Nephron progenitor cell (in vitro differentiated cells): ENCODE results near the gene RSPH1.

ENCODE experiments used
- DNase-seq: peaks from one replicate; pipeline ENCODE4 v3.0.0; 2021
- H3K27ac Mint-ChIP-seq: 2 replicates; pipeline ENCODE4 v1.8.0; 2021; ENCODE audit warnings: mild to moderate bottlenecking, moderate library complexity, mixed read lengths
- H3K27me3 Mint-ChIP-seq: 2 replicates; pipeline ENCODE4 v1.8.0; 2021; ENCODE audit warnings: mild to moderate bottlenecking, low read depth, mixed read lengths; ENCODE audit not compliant: poor library complexity
- H3K36me3 Mint-ChIP-seq: 2 replicates; pipeline ENCODE4 v1.8.0; 2021; ENCODE audit warnings: low read depth, mixed read lengths
- H3K4me1 Mint-ChIP-seq: 2 replicates; pipeline ENCODE4 v1.8.0; 2021; ENCODE audit warnings: mixed read lengths
- H3K4me3 Mint-ChIP-seq: 2 replicates; pipeline ENCODE4 v1.8.0; 2021; ENCODE audit warnings: mild to moderate bottlenecking, moderate library complexity, mixed read lengths
- H3K9me3 Mint-ChIP-seq: 2 replicates; pipeline ENCODE4 v1.8.0; 2021; ENCODE audit warnings: mild to moderate bottlenecking, moderate library complexity, mixed read lengths
- CTCF ChIP-seq: fragments of 200-600 bp; sonication (generic); IDR thresholded peaks from 2 replicates; pipeline ENCODE4 v1.5.0; 2021; ENCODE audit warnings: antibody characterized with exemption

Gene RSPH1

GRCh38 chr21:42521384-42521783 is 25.4 kb upstream of the RSPH1 start:
- DNase-seq: no peak
- Mint-ChIP-seq H3K36me3 (no peaks in the 10 kb centered on the region), H3K4me1 (peaks cover 68% of the 10 kb centered on the region), H3K4me3 (no peak overlapping the region), H3K27me3 (peaks cover 29% of the 10 kb centered on the region), H3K9me3 (no peaks in the 10 kb centered on the region), H3K27ac (no peak overlapping the region)
- no peak for TF ChIP-seq CTCF

GRCh38 chr21:42520628-42521253 is 24.7 kb upstream of the RSPH1 start:
- no peak overlapping the region for H3K4me3 Mint-ChIP-seq
- no peak overlapping the region for H3K27ac Mint-ChIP-seq
- no peaks in the 10 kb centered on the region for H3K9me3 Mint-ChIP-seq
- DNase-seq: peak; percentile 58
- H3K36me3 Mint-ChIP-seq: no peaks in the 10 kb centered on the region
- peak; percentile 53 for TF ChIP-seq CTCF
- H3K27me3 Mint-ChIP-seq: peaks cover 34% of the 10 kb centered on the region
- H3K4me1 Mint-ChIP-seq: peaks cover 67% of the 10 kb centered on the region

- Mint-ChIP-seq H3K27ac (no peak overlapping the region), H3K4me3 (no peak overlapping the region), H3K4me1 (peaks cover 58% of the 10 kb centered on the region), H3K27me3 (peaks cover 48% of the 10 kb centered on the region), H3K9me3 (no peaks in the 10 kb centered on the region), H3K36me3 (no peaks in the 10 kb centered on the region)
- no peak for TF ChIP-seq CTCF
- DNase-seq: no peak
These were observed 22.6 kb upstream of the RSPH1 start for GRCh38 chr21:42518626-42519025.

- no peak for TF ChIP-seq CTCF
- no peaks in the 10 kb centered on the region for H3K9me3 Mint-ChIP-seq
- H3K27me3 Mint-ChIP-seq: peaks cover 51% of the 10 kb centered on the region
- H3K36me3 Mint-ChIP-seq: no peaks in the 10 kb centered on the region
- no peak overlapping the region for H3K27ac Mint-ChIP-seq
- no peak for DNase-seq
- peaks cover 55% of the 10 kb centered on the region for H3K4me1 Mint-ChIP-seq
- H3K4me3 Mint-ChIP-seq: no peak overlapping the region
These were observed 22.2 kb upstream of the RSPH1 start for GRCh38 chr21:42518215-42518614.

- peak overlapping the region; percentile 84 for H3K4me3 Mint-ChIP-seq
- peaks cover 55% of the 10 kb centered on the region for H3K27me3 Mint-ChIP-seq
- H3K27ac Mint-ChIP-seq: no peak overlapping the region
- no peaks in the 10 kb centered on the region for H3K9me3 Mint-ChIP-seq
- H3K4me1 Mint-ChIP-seq: peaks cover 56% of the 10 kb centered on the region
- H3K36me3 Mint-ChIP-seq: no peaks in the 10 kb centered on the region
- TF ChIP-seq CTCF: no peak
- DNase-seq: peak; percentile 31
These were observed 19.9 kb upstream of the RSPH1 start for GRCh38 chr21:42515708-42516502.

- Mint-ChIP-seq H3K9me3 (no peaks in the 10 kb centered on the region), H3K36me3 (no peaks in the 10 kb centered on the region), H3K4me3 (peak overlapping the region; percentile 84), H3K27me3 (peaks cover 46% of the 10 kb centered on the region), H3K4me1 (peaks cover 58% of the 10 kb centered on the region), H3K27ac (no peak overlapping the region)
- no peak for DNase-seq
- TF ChIP-seq CTCF: no peak
These were observed 18.8 kb upstream of the RSPH1 start for GRCh38 chr21:42514883-42515228.
